Muscle of back (tissue), 10 donors: Measurements from ENCODE around the gene STAG2. TPM values are rescaled to one million over a fixed set of nuclear protein-coding genes. Genes with fewer than 3 reads are reported as not detected.

Source experiments
- polyA plus RNA-seq, 10 donors: library from polyadenylated mRNA; unstranded; fragments of 120-200 nt; gene quantifications; one replicate each; pipeline ENCODE4 v1.2.1, GENCODE V29; 2013; ENCODE audit not compliant: insufficient read length in 10 of 10

STAG2 gene
- polyA plus RNA-seq, 10 donors: 59.0 to 98.0 (median 74.6) TPM

Other genes with a start within 250 kb of the STAG2 start
- 10 to 100 TPM; 46.2 to 78.2 (median 61.8) TPM for gene THOC2, start 228.7 kb upstream of the STAG2 start, polyA plus RNA-seq
- gene XIAP, start 101.7 kb upstream of the STAG2 start, polyA plus RNA-seq: 10 to 100 TPM; 28.5 to 37.4 (median 32.3) TPM